Activated naive CD8-positive, alpha-beta T cell treated with anti-CD3 and anti-CD28 coated beads, Interleukin-2, amount 10 ng/mL, durations not matched to agents 7 days and 5 days (primary cell): ENCODE measurements around the gene CDH24. TPM values are rescaled to one million over a fixed set of nuclear protein-coding genes. Genes with fewer than 3 reads are reported as not detected.
A peak's percentile ranks its signal among the peaks of the same experiment; 100 is the strongest.

Experiments
- ATAC-seq: fragments of 150-1000 bp; cut with Tn5 transposase; one replicate; pipeline ENCODE4 v1.10.0; 2021; ENCODE audit warnings: low read depth, moderate library complexity
- POLR2A ChIA-PET: fragments of 350-600 bp; sonication (Branson Sonifier 250); formaldehyde crosslinking; loops from one replicate; lab custom pipeline; 2021; ENCODE audit warnings: antibody characterized with exemption; lab: Charles Lee
- DNase-seq: peaks from one replicate; pipeline ENCODE4 v3.0.0; 2021
- H3K27ac Mint-ChIP-seq: one replicate; pipeline ENCODE4 v1.8.0; 2022; ENCODE audit warnings: mild to moderate bottlenecking, mixed read lengths
- H3K27me3 Mint-ChIP-seq: one replicate; pipeline ENCODE4 v1.8.0; 2022; ENCODE audit warnings: mild to moderate bottlenecking, moderate library complexity, mixed read lengths
- H3K36me3 Mint-ChIP-seq: one replicate; pipeline ENCODE4 v1.8.0; 2021; ENCODE audit warnings: mild to moderate bottlenecking, mixed read lengths
- H3K4me1 Mint-ChIP-seq: one replicate; pipeline ENCODE4 v1.8.0; 2021; ENCODE audit warnings: mixed read lengths
- H3K4me3 Mint-ChIP-seq: one replicate; pipeline ENCODE4 v1.8.0; 2022; ENCODE audit warnings: mild to moderate bottlenecking, moderate library complexity, mixed read lengths
- H3K9me3 Mint-ChIP-seq: one replicate; pipeline ENCODE4 v1.8.0; 2021; ENCODE audit warnings: mixed read lengths
- total RNA-seq, 2 experiments: library from RNA; stranded (reverse); gene quantifications; one replicate each; pipeline ENCODE4 v1.2.3, GENCODE V29; 2021

Gene CDH24
- total RNA-seq, 2 experiments from 2014 or later = 2.3 to 2.4 TPM

GRCh38 chr14:23097786-23098185 is 40.5 kb upstream of the CDH24 start:
- Mint-ChIP-seq H3K36me3 (peaks cover 16% of the 10 kb centered on the region), H3K27ac (peak overlapping the region; percentile 35), H3K4me3 (no peak overlapping the region), H3K27me3 (no peaks in the 10 kb centered on the region), H3K4me1 (peaks cover 26% of the 10 kb centered on the region), H3K9me3 (no peaks in the 10 kb centered on the region)
- DNase-seq (no peak), ATAC-seq (no peak)
- POLR2A ChIA-PET = no interaction called here

- Mint-ChIP-seq H3K36me3 (peaks cover 24% of the 10 kb centered on the region), H3K4me1 (peaks cover 32% of the 10 kb centered on the region), H3K27ac (no peak within 1 kb of the TSS), H3K9me3 (no peaks in the 10 kb centered on the region), H3K4me3 (no peak within 1 kb of the TSS), H3K27me3 (no peaks in the 10 kb centered on the region)
- POLR2A ChIA-PET = interaction anchor here (0.6 to 2.8 kb wide), 25 partner anchors 10 to 1174 kb away, joined by 3 to 42 read pairs (median 4); partner anchors contain the start of genes CEBPE, DAD1, HAUS4 and OXA1L
- peak; percentile 86 for DNase-seq
- peak; percentile 93 for ATAC-seq
These were observed 38.1 kb upstream of the CDH24 start, which contains the start of gene C14orf119 for GRCh38 chr14:23095196-23096108. Gene C14orf119 (plus strand): TSS chr14:23095505. CDS start chr14:23097659, 2,154 bp downstream.

DNA sequence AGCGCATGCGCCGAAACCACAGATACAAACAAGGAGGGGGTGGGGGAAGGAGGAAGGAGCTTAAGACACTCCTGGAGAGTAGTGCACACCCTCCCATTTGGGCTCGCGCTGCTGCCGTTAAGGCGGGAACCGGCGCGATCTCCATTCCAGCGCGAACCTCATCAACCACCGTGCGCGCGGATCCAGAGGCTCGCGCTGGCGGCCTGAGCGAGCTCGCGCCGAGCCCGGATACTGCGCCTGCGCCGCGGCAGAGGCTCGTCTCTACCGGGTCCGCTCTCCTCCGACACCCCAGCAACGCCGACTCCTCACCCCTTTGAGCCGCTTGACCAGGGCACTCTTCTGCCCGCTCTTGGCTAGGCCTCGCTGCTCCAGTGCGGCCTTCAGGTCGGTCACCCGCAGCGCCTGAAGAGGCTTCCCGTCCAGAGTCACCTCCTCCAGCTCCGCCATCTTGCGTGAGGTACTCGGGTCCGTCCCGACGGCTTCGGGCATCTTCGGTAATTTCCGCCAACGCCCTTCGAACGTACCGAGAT is 37.4 kb upstream of the CDH24 start, which contains the start of gene ACIN1:
Gene ACIN1, minus strand, starts transcription at position 471 of the 530 bp plus-strand sequence. Its CDS starts 24 bp downstream, at position 447.
- H3K9me3 Mint-ChIP-seq = no peaks in the 10 kb centered on the region
- no peak within 1 kb of the TSS for H3K27ac Mint-ChIP-seq
- no peak within 1 kb of the TSS for H3K4me3 Mint-ChIP-seq
- peaks cover 26% of the 10 kb centered on the region for H3K36me3 Mint-ChIP-seq
- no peaks in the 10 kb centered on the region for H3K27me3 Mint-ChIP-seq
- POLR2A ChIA-PET = interaction anchor here (0.6 to 2.8 kb wide), 26 partner anchors 9 to 1174 kb away, joined by 3 to 42 read pairs (median 4); partner anchors contain the start of genes CEBPE, DAD1, HAUS4 and OXA1L
- peaks cover 34% of the 10 kb centered on the region for H3K4me1 Mint-ChIP-seq
- ATAC-seq = peak; percentile 43
- peak; percentile 98 for DNase-seq

GRCh38 chr14:23093991-23094665 is 36.8 kb upstream of the CDH24 start:
- Mint-ChIP-seq H3K4me1 (peaks cover 31% of the 10 kb centered on the region), H3K27me3 (no peaks in the 10 kb centered on the region), H3K9me3 (no peaks in the 10 kb centered on the region), H3K27ac (no peak overlapping the region), H3K36me3 (peaks cover 26% of the 10 kb centered on the region), H3K4me3 (no peak overlapping the region)
- ATAC-seq (no peak), DNase-seq (no peak)
- POLR2A ChIA-PET = interaction anchor here (0.6 to 2.8 kb wide), 19 partner anchors 8 to 1173 kb away, joined by 3 to 42 read pairs (median 6); partner anchors contain the start of genes CEBPE, HAUS4, OXA1L and PABPN1

DNA sequence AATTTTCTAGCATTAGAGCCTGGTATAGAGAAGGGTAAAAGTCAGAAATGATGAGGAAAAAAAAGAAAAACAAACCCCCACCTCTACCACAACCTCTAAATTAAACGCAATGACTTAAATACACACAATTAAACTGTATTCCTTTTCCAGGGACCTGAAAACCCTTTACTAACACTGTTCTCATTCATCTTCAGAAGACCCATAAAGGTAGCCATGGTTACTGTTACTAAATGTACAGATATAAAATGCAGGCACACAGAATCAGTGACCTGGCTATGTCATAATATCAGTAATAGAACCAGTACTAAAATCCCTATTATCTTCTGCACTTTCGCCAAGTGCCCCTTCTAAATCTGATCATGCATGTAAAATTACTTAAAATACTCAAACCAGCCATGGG is 36.2 kb upstream of the CDH24 start:
- Mint-ChIP-seq H3K9me3 (no peaks in the 10 kb centered on the region), H3K36me3 (peaks cover 25% of the 10 kb centered on the region), H3K27me3 (no peaks in the 10 kb centered on the region), H3K4me1 (peaks cover 30% of the 10 kb centered on the region), H3K4me3 (no peak overlapping the region), H3K27ac (no peak overlapping the region)
- ATAC-seq (no peak), DNase-seq (no peak)
- POLR2A ChIA-PET = interaction anchor here (2.7 to 2.8 kb wide), 2 partner anchors 27 to 208 kb away, joined by 11 to 42 read pairs; partner anchors contain the start of gene CEBPE

- H3K27ac Mint-ChIP-seq = no peak overlapping the region
- ATAC-seq = no peak
- peaks cover 30% of the 10 kb centered on the region for H3K4me1 Mint-ChIP-seq
- H3K9me3 Mint-ChIP-seq = no peaks in the 10 kb centered on the region
- H3K4me3 Mint-ChIP-seq = peak overlapping the region; percentile 24
- POLR2A ChIA-PET = no interaction called here
- H3K36me3 Mint-ChIP-seq = peaks cover 25% of the 10 kb centered on the region
- H3K27me3 Mint-ChIP-seq = no peaks in the 10 kb centered on the region
- no peak for DNase-seq
These were observed 35.8 kb upstream of the CDH24 start for GRCh38 chr14:23093104-23093503.

DNA sequence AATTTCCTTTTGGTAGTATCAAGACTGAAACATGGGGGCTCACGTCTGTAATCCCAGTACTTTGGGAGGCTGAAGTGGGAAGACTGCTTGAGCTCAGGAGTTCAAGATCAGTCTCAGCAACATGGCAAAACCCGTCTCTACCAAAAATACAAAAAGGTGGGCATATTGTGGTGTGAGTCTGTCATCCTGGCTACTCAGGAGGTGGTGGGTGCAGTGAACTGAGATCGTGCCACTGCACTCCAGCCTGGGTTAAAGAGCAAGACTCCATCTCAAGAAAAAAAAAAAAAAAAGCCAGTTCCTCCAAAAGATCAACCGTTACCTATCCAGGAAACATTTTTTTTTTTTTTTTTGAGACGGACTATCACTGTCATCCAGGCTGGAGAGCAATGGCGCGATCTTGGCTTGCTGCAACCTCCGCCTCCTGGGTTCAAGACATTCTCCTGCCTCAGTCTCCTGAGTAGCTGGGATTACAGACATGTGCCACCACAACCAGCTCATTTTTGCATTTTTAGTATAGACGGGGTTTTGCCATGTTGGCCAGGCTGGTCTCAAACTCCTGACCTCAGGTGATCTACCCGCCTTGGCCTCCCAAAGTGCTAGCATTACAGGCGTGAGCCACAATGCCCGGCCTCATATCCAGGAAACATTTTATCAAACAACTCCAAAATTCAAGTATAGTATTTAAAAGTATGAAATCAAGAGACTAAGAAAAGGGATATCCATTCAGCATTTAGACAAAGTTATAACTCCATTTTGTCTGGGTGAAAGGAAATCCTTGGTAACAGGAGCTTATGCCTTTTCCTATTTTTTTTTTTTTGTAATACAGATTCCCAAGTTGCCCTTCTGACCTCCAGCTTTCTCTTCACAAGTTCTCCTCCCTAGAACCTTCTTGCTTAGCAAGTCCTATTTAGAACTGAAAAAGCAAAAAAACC is 34.2 kb upstream of the CDH24 start:
- peaks cover 24% of the 10 kb centered on the region for H3K36me3 Mint-ChIP-seq
- H3K27me3 Mint-ChIP-seq = no peaks in the 10 kb centered on the region
- H3K9me3 Mint-ChIP-seq = no peaks in the 10 kb centered on the region
- ATAC-seq (no peak), DNase-seq (no peak)
- H3K27ac Mint-ChIP-seq = no peak overlapping the region
- H3K4me3 Mint-ChIP-seq = no peak overlapping the region
- POLR2A ChIA-PET = interaction anchor here (0.7 to 1.2 kb wide), 3 partner anchors 11 to 20 kb away, joined by 3 to 7 read pairs (median 6); no protein-coding TSS in a partner anchor
- peaks cover 20% of the 10 kb centered on the region for H3K4me1 Mint-ChIP-seq

DNA sequence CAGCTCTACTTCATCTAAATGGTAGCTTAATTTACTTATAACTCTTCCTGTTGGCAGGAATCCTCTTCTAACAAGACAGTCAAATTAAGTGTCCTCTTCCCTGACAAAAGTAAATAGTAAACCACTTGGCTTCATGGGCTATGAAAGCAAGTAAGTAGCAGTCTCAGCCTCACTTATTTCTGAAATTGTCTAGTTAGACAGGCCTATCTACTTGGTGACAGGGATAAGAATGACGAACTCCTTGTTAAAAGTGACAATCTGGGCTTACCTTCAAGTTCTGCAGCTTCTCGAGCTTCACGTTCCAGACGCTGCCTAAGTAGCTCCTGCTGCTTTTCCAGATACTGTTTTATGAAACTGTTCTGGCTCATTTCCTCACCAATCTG is 32.9 kb upstream of the CDH24 start:
- H3K27ac Mint-ChIP-seq = no peak overlapping the region
- no peak for ATAC-seq
- no peak overlapping the region for H3K4me3 Mint-ChIP-seq
- H3K4me1 Mint-ChIP-seq = peaks cover 22% of the 10 kb centered on the region
- H3K36me3 Mint-ChIP-seq = peaks cover 28% of the 10 kb centered on the region
- POLR2A ChIA-PET = interaction anchor here (1.0 to 1.2 kb wide), 2 partner anchors 19 to 133 kb away, joined by 3 read pairs; partner anchors contain the start of gene HAUS4
- DNase-seq = no peak
- H3K27me3 Mint-ChIP-seq = no peaks in the 10 kb centered on the region
- no peaks in the 10 kb centered on the region for H3K9me3 Mint-ChIP-seq

- no peak overlapping the region for H3K27ac Mint-ChIP-seq
- ATAC-seq = no peak
- H3K4me1 Mint-ChIP-seq = peaks cover 22% of the 10 kb centered on the region
- H3K27me3 Mint-ChIP-seq = no peaks in the 10 kb centered on the region
- POLR2A ChIA-PET = interaction anchor here (1.0 kb wide), 1 partner anchor 133 kb away, joined by 3 read pairs; the partner anchor contains the start of gene HAUS4
- H3K4me3 Mint-ChIP-seq = no peak overlapping the region
- DNase-seq = no peak
- H3K36me3 Mint-ChIP-seq = peaks cover 29% of the 10 kb centered on the region
- no peaks in the 10 kb centered on the region for H3K9me3 Mint-ChIP-seq
These were observed 32.4 kb upstream of the CDH24 start for GRCh38 chr14:23089498-23090253.

GRCh38 chr14:23086565-23086964 is 29.2 kb upstream of the CDH24 start:
- H3K36me3 Mint-ChIP-seq = peaks cover 25% of the 10 kb centered on the region
- no peak for DNase-seq
- H3K4me3 Mint-ChIP-seq = no peak overlapping the region
- H3K9me3 Mint-ChIP-seq = no peaks in the 10 kb centered on the region
- POLR2A ChIA-PET = interaction anchor here (2.1 kb wide), 1 partner anchor 8 kb away, joined by 6 read pairs; the partner anchor contains the start of genes ACIN1 and C14orf119
- H3K27ac Mint-ChIP-seq = no peak overlapping the region
- ATAC-seq = no peak
- peaks cover 9% of the 10 kb centered on the region for H3K4me1 Mint-ChIP-seq
- no peaks in the 10 kb centered on the region for H3K27me3 Mint-ChIP-seq

GRCh38 chr14:23085458-23085857 is 28.1 kb upstream of the CDH24 start:
- DNase-seq = no peak
- Mint-ChIP-seq H3K27ac (no peak overlapping the region), H3K9me3 (no peaks in the 10 kb centered on the region), H3K36me3 (peaks cover 32% of the 10 kb centered on the region), H3K27me3 (no peaks in the 10 kb centered on the region), H3K4me3 (no peak overlapping the region), H3K4me1 (peaks cover 7% of the 10 kb centered on the region)
- ATAC-seq = no peak
- POLR2A ChIA-PET = interaction anchor here (2.1 kb wide), 1 partner anchor 9 kb away, joined by 6 read pairs; the partner anchor contains the start of genes ACIN1 and C14orf119
